SK-N-SH treated with all-trans-retinoic acid at 6 μM for 48 hours (cell line): ENCODE data around the gene CDPF1.

Source experiments
- ARNTL ChIP-seq: fragments of 450-650 bp; formaldehyde crosslinking; IDR thresholded peaks from 2 replicates; pipeline ENCODE4 v1.5.0; 2020; ENCODE audit warnings: low read depth, mild to moderate bottlenecking, moderate library complexity, borderline replicate concordance
- BACH2 ChIP-seq: fragments of 250-450 bp; sonication (Bioruptor Pico); IDR thresholded peaks from 2 replicates; pipeline ENCODE4 v1.9.0; 2021; ENCODE audit warnings: mild to moderate bottlenecking, borderline replicate concordance
- GLIS3 ChIP-seq: fragments of 250-450 bp; sonication (Bioruptor Pico); IDR thresholded peaks from 2 replicates; pipeline ENCODE4 v1.5.0; 2020; ENCODE audit warnings: mild to moderate bottlenecking, moderate library complexity
- PPARA ChIP-seq: fragments of 250-450 bp; sonication (Bioruptor Pico); IDR thresholded peaks from 2 replicates; pipeline ENCODE4 v1.5.0; 2020; ENCODE audit warnings: mild to moderate bottlenecking, borderline replicate concordance
- RARB ChIP-seq: fragments of 250-450 bp; sonication (Bioruptor Pico); IDR thresholded peaks from 2 replicates; pipeline ENCODE4 v1.8.0; 2021; ENCODE audit warnings: mild to moderate bottlenecking, moderate library complexity
- SNAI2 ChIP-seq: fragments of 250-450 bp; sonication (Bioruptor Pico); IDR thresholded peaks from 2 replicates; pipeline ENCODE4 v1.5.0; 2020; ENCODE audit warnings: mild to moderate bottlenecking, moderate library complexity
- TCF4 ChIP-seq: fragments of 250-450 bp; sonication (Bioruptor Pico); IDR thresholded peaks from 2 replicates; pipeline ENCODE4 v1.8.0; 2021; ENCODE audit warnings: mild to moderate bottlenecking, moderate library complexity, borderline replicate concordance
- TOX ChIP-seq: fragments of 250-450 bp; sonication (Bioruptor Pico); IDR thresholded peaks from 2 replicates; pipeline ENCODE4 v1.8.0; 2021; ENCODE audit warnings: mild to moderate bottlenecking, moderate library complexity, borderline replicate concordance
- TSHZ2 ChIP-seq: fragments of 250-450 bp; sonication (Bioruptor Pico); IDR thresholded peaks from 2 replicates; pipeline ENCODE4 v1.5.0; 2020; ENCODE audit warnings: mild to moderate bottlenecking, moderate library complexity
- ZFP30 ChIP-seq: fragments of 450-650 bp; formaldehyde crosslinking; IDR thresholded peaks from 2 replicates; pipeline ENCODE4 v1.5.0; 2022; ENCODE audit warnings: mild to moderate bottlenecking, moderate library complexity
- ZNF565 ChIP-seq: fragments of 450-650 bp; formaldehyde crosslinking; conservative IDR thresholded peaks from 2 replicates; pipeline ENCODE4 v1.5.0; 2020; ENCODE audit warnings: low read depth, mild to moderate bottlenecking, moderate library complexity
- TF ChIP-seq, protein P1 (sequence below): fragments of 250-450 bp; sonication (Bioruptor Pico); IDR thresholded peaks from 2 replicates; pipeline ENCODE4 v1.8.0; 2020; ENCODE audit warnings: mild to moderate bottlenecking, moderate library complexity, borderline replicate concordance

DNA sequence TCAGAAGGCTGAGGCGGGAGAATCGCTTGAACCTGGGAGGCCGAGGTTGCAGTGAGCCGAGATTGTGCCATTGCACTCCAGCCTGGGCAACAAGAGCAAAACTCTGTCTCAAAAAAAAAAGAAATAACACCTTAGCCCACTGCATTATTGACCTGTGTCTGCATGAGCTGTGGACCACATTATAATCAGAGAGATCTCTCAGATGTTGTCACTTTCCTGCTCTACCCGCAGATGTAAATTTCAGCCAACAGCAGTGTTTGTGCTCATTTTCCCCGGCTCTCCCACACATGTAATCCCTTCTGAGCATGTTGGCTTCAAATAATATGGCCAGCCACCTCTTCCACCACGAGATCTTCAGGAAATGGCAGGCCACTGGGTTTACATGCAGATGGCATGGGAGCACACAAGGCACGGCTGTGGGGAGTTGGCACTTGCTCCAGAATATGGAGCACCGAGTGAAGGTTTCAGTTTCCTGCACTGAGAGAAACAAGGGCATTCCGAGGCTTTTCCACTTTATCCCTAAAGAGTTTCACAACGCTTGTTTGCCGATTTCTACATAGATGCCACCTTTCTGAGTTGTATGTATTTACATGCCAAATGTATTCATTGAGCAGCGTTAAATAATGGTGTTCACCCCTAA, 19.7 kb downstream of the CDPF1 start:
- TF ChIP-seq PPARA: no peak
- no peak for TF ChIP-seq ZNF565 (CRISPR knock-in tag)
- TF ChIP-seq TCF4 (CRISPR knock-in tag): no peak
- no peak for TF ChIP-seq SNAI2 (CRISPR knock-in tag)
- TF ChIP-seq, protein P1, sequence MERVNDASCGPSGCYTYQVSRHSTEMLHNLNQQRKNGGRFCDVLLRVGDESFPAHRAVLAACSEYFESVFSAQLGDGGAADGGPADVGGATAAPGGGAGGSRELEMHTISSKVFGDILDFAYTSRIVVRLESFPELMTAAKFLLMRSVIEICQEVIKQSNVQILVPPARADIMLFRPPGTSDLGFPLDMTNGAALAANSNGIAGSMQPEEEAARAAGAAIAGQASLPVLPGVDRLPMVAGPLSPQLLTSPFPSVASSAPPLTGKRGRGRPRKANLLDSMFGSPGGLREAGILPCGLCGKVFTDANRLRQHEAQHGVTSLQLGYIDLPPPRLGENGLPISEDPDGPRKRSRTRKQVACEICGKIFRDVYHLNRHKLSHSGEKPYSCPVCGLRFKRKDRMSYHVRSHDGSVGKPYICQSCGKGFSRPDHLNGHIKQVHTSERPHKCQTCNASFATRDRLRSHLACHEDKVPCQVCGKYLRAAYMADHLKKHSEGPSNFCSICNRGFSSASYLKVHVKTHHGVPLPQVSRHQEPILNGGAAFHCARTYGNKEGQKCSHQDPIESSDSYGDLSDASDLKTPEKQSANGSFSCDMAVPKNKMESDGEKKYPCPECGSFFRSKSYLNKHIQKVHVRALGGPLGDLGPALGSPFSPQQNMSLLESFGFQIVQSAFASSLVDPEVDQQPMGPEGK (CRISPR knock-in tag): no peak
- TF ChIP-seq RARB: no peak
- TF ChIP-seq ZFP30 (CRISPR knock-in tag): no peak
- no peak for TF ChIP-seq BACH2
- no peak for TF ChIP-seq TOX (CRISPR knock-in tag)
- TF ChIP-seq TSHZ2 (CRISPR knock-in tag): no peak
- no peak for TF ChIP-seq ARNTL (CRISPR knock-in tag)
- no peak for TF ChIP-seq GLIS3 (CRISPR knock-in tag)
